ENCODE measurements around the gene PRX.
"Not testable (repeated sequence)": the region's sequence is repeated elsewhere in the genome, so short reads cannot be mapped to it uniquely, and the experiment has no call there.

PRX gene

DNA sequence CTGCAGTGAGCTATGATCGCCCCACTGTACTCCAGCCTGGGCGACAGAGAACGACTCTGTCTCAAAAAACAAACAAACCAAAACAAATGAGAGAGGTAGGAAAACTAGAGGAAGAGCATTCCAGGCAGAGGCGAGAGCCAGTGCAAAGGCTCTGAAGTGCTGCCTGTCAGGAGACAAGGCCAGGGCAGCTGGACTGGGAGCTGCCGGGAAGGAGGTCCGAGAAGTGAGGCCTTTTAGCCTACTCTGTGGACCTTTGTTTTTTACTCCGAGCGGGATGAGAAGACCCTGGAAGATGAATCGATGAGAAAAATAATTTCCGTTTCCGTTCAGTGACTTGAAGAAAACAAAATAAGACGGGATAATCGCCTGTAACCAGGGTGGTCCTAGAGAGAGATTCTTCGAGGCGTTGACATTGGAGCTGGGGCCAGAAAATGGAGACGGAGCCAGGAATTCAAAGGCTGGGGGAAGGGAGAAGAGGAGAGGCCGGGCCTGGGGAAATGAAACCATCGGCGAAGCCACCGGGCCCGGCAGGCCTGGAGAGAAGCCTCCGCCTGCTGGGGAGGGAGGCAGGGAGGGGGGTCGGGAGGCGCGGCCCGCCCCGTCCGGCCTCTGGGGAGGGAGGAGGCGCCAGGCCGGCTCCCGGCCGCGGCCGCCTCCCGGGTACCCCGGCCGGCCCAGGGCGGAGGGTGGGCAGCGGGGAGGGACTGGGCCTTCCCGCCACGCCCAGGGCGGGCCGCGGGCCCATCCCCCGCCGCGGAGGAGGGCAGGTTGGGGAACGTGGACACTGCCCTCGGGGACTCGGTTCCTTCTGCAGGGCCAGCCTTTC, 20.4 kb upstream of the PRX start:
- peak; percentile 55 for DNase-seq

DNA sequence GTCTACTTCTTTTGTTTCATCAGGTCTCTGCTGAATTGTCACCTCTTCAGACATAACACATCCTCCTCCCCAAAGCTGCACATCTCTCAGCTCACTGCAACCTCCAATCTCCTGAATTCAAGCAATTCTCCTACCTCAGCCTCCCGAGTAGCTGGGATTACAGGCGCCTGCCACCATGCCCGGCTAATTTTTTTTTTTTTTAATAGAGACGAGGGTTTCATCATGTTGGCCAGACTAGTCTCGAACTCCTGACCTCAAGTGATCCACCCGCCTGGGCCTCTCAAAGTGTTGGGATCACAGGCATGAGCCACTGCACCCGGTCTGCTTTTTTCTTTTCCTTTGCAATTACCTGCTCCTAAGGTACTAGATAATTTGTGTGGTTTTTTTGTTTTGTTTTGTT, 19.6 kb upstream of the PRX start:
- DNase-seq = not testable (repeated sequence)

- DNase-seq = no peak
Observed at GRCh38 chr19:40431698-40432097, 18.5 kb upstream of the PRX start.

DNA sequence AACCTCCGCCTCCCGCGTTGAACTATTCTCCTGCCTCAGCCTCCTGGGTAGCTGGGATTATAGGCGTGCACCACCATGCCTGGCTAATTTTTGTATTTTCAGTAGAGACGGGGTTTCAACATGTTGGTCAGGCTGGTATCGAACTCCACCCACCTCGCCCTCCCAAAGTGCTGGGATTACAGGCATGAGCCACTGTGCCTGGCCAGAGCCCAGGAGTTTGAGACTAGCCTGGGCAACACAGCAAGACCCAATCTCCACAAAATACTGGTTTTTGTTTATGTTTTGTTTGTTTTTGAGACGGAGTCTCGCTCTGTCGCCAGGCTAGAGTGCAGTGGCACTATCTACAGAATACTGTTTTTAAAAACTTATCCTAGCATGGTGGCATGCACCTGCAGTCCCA, 17.1 kb upstream of the PRX start:
- not testable (repeated sequence) for DNase-seq

DNA sequence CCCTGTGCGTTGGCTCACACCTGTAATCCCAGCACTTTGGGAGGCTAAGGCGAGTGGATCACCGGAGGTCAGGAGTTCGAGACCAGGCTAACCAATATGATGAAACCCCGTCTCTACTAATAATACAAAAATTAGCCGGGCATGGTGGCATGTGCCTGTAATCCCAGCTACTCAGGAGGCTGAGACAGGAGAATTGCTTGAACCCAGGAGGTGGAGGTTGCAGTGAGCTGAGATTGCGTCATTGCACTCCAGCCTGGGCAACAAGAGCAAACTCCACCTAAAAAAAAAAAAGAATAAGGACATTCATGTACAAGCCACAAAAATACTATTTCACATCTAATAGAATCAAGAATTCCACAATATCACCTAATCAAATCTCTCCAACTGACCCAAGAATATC, 15.0 kb upstream of the PRX start:
- not testable (repeated sequence) for DNase-seq

- peak; percentile 100 for DNase-seq
Observed at GRCh38 chr19:40425450-40426287, 12.5 kb upstream of the PRX start, which contains the start of gene SERTAD1. Gene SERTAD1, minus strand, starts transcription at chr19:40425992. Its CDS starts 2,446 bp downstream, at chr19:40423546.

DNA sequence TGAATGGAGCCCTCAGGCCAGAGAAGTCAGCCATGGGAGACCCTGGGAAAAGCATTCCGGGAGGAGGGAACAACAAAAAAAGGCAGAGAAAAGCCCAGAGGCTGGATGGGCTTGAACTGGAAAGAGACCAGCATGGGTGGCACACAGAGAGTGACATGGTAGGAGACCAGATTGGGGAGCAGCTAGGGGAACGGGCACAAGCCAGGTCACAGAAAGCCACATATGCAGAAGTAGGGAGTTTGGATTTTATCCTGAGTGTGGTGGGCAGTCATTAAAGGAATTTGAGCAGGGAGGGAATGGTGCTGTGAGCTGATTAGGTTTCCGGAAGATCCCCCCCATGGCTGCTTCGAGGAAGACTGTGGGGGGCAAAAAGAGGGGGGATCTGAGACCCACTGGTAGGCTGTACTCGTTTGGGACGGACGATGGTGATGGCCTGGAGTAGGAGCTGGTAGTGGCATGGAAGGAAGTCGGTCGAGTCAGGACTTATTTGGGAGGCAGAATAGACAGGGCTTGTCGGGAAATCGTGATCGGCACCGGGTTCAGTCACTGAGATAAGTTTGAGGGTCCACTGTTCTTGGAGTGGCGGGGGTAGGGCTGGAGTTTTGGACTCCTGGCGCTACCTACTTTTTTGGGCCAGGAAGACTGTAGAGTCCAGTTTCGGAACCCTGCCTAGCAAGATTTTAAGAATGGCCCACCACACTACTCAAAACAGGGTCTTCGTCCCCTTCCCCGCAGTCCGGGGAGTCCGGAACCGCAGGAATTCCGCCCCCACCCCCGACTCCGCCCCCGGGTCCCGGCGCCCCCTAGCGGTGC, 11.7 kb upstream of the PRX start:
- DNase-seq = no peak

GRCh38 chr19:40423938-40424337, 10.8 kb upstream of the PRX start:
- no peak for DNase-seq

- DNase-seq = no peak
Observed at GRCh38 chr19:40422748-40423566, 9.8 kb upstream of the PRX start.

- DNase-seq = no peak
Observed at GRCh38 chr19:40421993-40422747, 9.0 kb upstream of the PRX start.

- DNase-seq = peak; percentile 82
Observed at GRCh38 chr19:40420766-40421765, 7.9 kb upstream of the PRX start.

DNA sequence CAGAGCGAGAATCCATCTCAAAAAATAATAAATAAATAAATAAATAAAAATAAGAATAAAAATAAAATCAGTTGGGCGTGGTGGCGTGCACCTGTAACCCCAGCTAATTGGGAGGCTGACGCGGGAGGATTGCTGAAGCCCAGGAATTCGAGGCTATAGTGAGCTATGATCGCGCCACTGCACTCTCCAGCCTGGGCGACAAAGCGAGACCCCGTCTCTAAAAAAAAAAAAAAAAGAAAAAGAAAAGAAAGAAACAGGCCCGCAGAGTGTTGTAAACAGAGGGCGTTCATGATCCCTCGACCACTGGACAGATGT, 7.2 kb upstream of the PRX start:
- DNase-seq = no peak

DNA sequence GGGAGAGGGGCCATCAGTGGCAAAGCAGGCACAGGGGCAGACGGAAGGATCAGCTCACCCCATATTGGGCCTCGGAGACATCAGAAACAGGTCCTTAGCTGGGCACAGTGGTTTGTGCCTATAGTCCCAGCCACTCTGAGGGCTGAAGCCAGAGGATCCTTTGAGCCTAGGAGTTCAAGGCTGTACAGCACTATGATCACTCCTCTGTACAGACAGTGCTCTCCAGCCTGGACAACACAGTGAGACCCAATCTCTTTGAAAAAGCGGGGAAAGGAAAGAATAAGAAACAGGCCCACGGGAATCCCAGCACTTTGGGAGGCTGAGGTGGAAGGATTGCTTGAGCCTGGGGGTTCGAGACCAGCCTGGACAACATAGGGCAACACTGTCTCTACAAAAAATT, 6.6 kb upstream of the PRX start:
- DNase-seq = no peak

DNA sequence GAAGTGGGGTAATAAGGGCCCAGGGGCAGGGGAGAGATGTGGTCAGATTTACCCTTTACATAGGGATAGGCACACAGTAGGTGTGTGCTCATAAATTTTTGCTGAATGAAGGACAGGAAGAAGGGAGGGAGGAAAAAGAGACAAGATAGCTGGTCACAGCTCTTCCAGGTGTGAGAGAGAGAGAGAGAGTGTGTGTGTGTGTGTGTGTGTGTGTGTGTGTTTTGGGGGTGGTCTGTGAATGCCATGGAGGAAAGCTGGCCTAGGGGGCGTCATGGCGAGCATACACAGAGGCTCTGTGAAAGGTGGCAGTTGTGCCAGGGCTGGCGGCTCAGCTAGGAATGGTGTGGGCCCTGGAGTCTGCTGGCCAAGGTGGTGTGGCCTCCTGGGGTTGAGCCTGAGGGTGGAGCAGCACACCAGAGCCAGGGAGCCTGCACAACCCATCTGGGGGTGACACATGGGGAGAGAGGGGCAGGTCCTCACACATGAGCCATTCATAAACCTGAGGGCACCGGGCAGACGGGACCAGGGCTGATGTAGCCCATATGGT, 6.0 kb upstream of the PRX start:
- DNase-seq = no peak

DNA sequence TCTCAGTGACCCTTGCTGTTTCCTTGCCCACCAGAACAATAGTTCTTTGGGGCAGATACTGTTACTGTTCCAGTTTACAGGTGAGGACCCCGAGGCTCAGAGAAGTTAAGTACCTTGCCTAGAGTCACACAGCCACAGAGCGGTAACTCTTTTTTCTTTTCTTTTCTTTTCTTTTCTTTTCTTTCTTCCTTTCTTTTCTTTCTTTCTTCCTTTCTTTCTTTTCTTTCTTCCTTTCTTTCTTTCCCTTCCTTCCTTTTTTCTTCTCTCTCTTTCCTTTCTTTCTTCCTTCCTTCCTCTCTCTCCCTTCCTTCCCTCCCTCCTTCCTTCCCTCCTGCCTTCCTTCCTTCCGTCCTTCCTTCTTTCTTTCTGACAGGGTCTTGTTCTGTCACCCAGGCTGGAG, 4.9 kb upstream of the PRX start:
- DNase-seq = no peak

DNA sequence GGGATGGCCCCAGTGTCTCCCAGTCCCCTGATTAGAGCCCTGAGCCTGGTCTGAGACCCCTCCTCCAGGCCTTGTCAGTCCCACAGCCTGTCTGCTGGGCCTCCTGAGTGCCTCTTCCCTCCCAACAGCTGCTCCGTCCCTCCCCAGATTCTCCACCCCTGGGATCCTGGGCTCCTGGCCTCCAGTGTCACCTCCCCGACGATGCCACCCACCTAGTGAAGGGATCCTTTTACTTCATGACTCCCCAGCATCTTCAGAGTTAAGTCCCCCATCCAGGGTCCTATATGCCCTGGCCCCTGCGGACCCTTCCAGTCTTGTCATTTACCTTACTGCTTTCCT, 4.4 kb upstream of the PRX start:
- DNase-seq = no peak

GRCh38 chr19:40416918-40417642, 3.9 kb upstream of the PRX start:
- no peak for DNase-seq

DNA sequence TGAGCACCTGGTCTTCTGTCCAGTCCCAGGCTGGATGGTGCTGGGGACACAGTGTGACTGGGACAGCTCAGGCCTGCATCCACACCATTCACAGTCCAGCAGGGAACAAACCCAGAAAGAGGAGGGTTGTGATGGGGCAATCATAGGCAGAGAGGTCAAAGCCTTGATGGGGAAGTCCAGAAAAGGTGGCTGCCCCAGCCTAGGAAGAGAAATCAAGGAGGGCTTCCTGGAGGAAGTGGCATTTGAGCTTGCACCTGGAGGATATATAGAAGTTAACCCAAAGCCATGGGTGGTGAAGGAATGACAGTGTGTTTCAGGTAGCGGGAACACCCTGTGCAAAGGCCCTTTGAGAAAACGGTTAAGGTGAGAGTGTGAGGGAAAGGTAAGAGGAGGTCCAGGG, 2.6 kb upstream of the PRX start:
- no peak for DNase-seq
